BJ (cell line): Measurements from ENCODE around the gene PGLYRP4. TPM values are rescaled to one million over a fixed set of nuclear protein-coding genes. Genes with fewer than 3 reads are reported as not detected.
"Not testable (repeated sequence)": the region's sequence is repeated elsewhere in the genome, so short reads cannot be mapped to it uniquely, and the experiment has no call there.

Experiments
- CTCF ChIA-PET: fragments of 350-600 bp; formaldehyde crosslinking; extraction: SDS; loops from one replicate; lab custom pipeline; 2021; ENCODE audit warnings: antibody characterized with exemption, inconsistent platforms; lab: Yijun Ruan, JAX
- POLR2A ChIA-PET: fragments of 300-600 bp; sonication (Branson Sonifier 250); formaldehyde crosslinking; extraction: SDS; loops from one replicate; lab custom pipeline; 2021; ENCODE audit warnings: antibody characterized with exemption; lab: Charles Lee
- DNase-seq: peaks from one replicate; pipeline ENCODE4 v3.0.0-alpha.2; 2011; ENCODE audit warnings: low read depth
- H3K27me3 ChIP-seq: 2 replicates; pipeline ENCODE4 v1.6.0; 2011; ENCODE audit warnings: low read length; ENCODE audit not compliant: control insufficient read depth, insufficient read depth
- H3K36me3 ChIP-seq: 2 replicates; pipeline ENCODE4 v1.5.1; 2011; ENCODE audit warnings: low read length; ENCODE audit not compliant: control insufficient read depth, insufficient read depth
- H3K4me3 ChIP-seq: 2 replicates; pipeline ENCODE4 v1.5.1; 2011; ENCODE audit warnings: low read depth, mild to moderate bottlenecking, control low read depth, low read length
- polyA plus RNA-seq: library from polyadenylated mRNA; depleted of rRNA; stranded (reverse); fragments of >200 nt; gene quantifications from 2 replicates; pipeline ENCODE4 v1.2.3, GENCODE V29; 2011
- TF ChIP-seq, protein P1 (sequence below): IDR thresholded peaks from 2 replicates; pipeline ENCODE4 v1.5.1; 2011; ENCODE audit warnings: low read depth, mild to moderate bottlenecking, control low read depth, inconsistent platforms, low read length, moderate library complexity; ENCODE audit not compliant: insufficient read depth

Gene PGLYRP4
- polyA plus RNA-seq, 1 experiment, result not detected

- Histone ChIP-seq H3K36me3 (no peaks in the 10 kb centered on the region), H3K27me3 (peaks cover 6% of the 10 kb centered on the region; the same call in 1 of the 2 replicates), H3K4me3 (no peak overlapping the region)
- TF ChIP-seq, protein P1, sequence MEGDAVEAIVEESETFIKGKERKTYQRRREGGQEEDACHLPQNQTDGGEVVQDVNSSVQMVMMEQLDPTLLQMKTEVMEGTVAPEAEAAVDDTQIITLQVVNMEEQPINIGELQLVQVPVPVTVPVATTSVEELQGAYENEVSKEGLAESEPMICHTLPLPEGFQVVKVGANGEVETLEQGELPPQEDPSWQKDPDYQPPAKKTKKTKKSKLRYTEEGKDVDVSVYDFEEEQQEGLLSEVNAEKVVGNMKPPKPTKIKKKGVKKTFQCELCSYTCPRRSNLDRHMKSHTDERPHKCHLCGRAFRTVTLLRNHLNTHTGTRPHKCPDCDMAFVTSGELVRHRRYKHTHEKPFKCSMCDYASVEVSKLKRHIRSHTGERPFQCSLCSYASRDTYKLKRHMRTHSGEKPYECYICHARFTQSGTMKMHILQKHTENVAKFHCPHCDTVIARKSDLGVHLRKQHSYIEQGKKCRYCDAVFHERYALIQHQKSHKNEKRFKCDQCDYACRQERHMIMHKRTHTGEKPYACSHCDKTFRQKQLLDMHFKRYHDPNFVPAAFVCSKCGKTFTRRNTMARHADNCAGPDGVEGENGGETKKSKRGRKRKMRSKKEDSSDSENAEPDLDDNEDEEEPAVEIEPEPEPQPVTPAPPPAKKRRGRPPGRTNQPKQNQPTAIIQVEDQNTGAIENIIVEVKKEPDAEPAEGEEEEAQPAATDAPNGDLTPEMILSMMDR, result no peak
- DNase-seq, result no peak
- CTCF ChIA-PET, result interaction anchor here (17.9 kb wide), 1 partner anchor 145 kb away, joined by 404 read pairs; no protein-coding TSS in a partner anchor
- POLR2A ChIA-PET, result no interaction called here
These were observed 1.8 kb upstream of the PGLYRP4 start for GRCh38 chr1:153350321-153350957.

DNA sequence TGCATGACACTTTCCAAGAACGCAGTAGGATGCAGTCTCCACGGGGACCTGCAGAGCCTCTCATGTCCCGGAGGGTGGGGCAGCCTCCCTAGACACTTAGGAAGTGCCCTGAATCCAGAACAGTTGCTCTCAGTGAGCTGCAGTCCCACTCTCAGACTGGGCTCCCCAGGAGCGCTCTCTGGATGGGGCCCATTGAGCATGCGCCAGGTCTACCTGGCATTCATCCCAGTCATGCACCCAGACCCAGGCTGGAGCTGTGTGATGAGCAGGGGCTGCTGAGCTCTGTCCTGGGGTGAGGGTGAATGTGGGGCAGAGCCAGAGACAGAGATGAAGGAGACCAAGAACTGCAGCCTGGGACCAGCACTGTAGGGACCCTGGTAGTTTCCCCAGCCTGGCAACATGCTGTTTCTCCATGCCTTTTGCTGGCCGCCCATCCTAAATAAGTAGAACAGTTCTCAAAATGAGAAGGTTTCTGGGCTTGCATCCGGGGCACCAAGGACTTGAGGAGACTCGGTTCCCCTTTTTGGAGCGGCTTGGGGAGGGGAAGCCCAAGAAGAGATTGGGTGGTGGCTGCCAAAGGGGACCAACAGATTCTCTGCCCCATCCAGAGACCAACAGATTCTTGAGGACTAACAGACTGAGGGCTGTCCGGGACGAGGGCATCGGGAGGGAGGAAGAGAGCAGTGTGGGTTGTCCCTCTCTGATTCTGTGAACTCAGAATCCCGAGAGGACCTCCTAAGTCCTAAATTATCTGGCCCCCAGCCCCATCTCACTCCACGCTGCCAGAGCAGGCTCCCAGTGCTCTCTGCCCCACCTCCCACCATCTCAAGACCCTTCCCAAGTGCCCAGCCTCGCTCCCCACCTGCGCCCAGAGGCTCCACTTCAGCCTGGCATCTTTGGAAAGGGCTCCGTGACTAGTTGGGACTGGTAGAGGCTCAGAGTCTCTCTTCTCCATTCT lies 1.0 kb upstream of the PGLYRP4 start:
- TF ChIP-seq, protein P1, result no peak
- ChIA-PET CTCF (interaction anchor here (0.9 to 17.9 kb wide), 3 partner anchors 12 to 223 kb away, joined by 3 to 404 read pairs (median 4); no protein-coding TSS in a partner anchor), POLR2A (no interaction called here)
- H3K4me3 ChIP-seq, result no peak overlapping the region
- H3K27me3 ChIP-seq, result peaks cover 6% of the 10 kb centered on the region; the same call in 1 of the 2 replicates
- no peak for DNase-seq
- H3K36me3 ChIP-seq, result no peaks in the 10 kb centered on the region

DNA sequence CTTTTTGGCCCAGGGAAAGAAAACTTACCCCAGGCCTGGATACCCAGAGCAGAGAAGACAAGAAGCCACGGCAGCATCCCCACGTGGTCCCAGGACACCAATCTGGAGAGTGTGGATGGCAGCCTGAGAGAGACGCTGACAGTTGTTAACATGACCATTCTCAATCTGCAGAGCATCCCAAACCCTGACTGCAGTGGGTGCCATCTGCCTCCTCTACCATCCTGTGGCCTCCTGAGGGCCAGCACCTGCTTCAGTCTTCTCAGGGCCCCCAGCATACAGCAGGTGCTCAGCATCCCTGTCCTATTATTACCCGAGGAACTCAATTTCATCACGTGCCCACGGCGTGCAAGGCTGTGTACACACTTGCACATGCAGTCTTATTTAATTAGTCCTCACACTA lies 785 bp downstream of the PGLYRP4 start:
- H3K36me3 ChIP-seq, result no peaks in the 10 kb centered on the region
- POLR2A ChIA-PET, result no interaction called here
- CTCF ChIA-PET, result interaction anchor here (0.6 to 17.9 kb wide), 3 partner anchors 138 to 1199 kb away, joined by 3 to 404 read pairs (median 3); no protein-coding TSS in a partner anchor
- TF ChIP-seq, protein P1, result no peak
- no peak overlapping the region for H3K4me3 ChIP-seq
- DNase-seq, result no peak
- peaks cover 6% of the 10 kb centered on the region; the same call in 1 of the 2 replicates for H3K27me3 ChIP-seq

GRCh38 chr1:153347049-153347448 lies 1.6 kb downstream of the PGLYRP4 start:
- DNase-seq, H3K4me3 ChIP-seq, H3K36me3 ChIP-seq, POLR2A ChIA-PET, H3K27me3 ChIP-seq: not testable (repeated sequence)
- CTCF ChIA-PET, result interaction anchor here (17.9 kb wide), 1 partner anchor 149 kb away, joined by 404 read pairs; no protein-coding TSS in a partner anchor

DNA sequence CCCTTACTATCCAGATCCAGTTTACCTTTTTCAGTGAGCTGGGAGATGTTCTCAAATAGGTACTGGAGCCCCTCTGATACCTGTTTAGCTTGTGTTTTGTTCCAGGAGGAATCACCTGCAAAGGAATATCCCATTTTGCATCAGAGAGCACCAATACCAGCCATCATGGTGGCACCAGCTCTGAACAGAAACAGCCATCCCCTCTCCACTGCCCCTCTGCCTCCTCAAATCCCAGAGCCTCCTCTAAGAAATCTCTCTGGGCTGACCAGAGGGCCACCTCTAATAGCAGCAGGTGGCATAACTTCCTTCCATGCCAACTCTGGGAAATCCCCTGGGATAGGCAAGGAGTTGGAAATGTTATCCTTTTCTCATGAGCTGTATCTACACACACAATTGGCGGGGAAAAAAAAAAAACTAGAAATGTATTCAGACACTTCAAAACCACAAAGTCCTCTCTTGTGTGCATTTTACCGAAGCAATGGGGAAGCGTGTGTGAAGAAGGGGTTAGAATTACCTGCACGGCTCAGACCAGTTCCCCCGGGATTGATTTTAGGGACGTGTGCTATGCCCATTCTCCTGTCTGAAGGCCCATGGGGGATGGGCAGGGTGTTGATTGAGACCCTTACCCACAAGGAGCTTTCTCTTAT lies 2.4 kb downstream of the PGLYRP4 start:
- TF ChIP-seq, protein P1, result no peak
- no peak for DNase-seq
- CTCF ChIA-PET, result interaction anchor here (0.7 to 17.9 kb wide), 3 partner anchors 9 to 150 kb away, joined by 3 to 404 read pairs (median 3); no protein-coding TSS in a partner anchor
- Histone ChIP-seq H3K27me3 (peaks cover 5% of the 10 kb centered on the region; the same call in 1 of the 2 replicates), H3K4me3 (no peak overlapping the region), H3K36me3 (no peaks in the 10 kb centered on the region)
- POLR2A ChIA-PET, result no interaction called here
